MCF 10A (cell line): Measurements from ENCODE around the gene GRIK3. TPM values are rescaled to one million over a fixed set of nuclear protein-coding genes. Genes with fewer than 3 reads are reported as not detected.

Experiments used
- BruUV-seq: library from RNA; stranded (reverse); fragments of 400-500 nt; replicated peaks from 2 replicates; lab custom pipeline; 2021; lab: Mats Ljungman, UMichigan
- CTCF ChIA-PET: fragments of 300-600 bp; sonication (Branson Sonifier 250); formaldehyde crosslinking; extraction: SDS; loops from one replicate; lab custom pipeline; 2021; ENCODE audit warnings: antibody characterized with exemption, inconsistent platforms; lab: Yijun Ruan, JAX
- POLR2A ChIA-PET: fragments of 300-600, 350-650 bp; sonication (Branson Sonifier 250); formaldehyde crosslinking; extraction: SDS; loops from one replicate; lab custom pipeline; 2020; ENCODE audit warnings: antibody characterized with exemption, inconsistent platforms; lab: Yijun Ruan, JAX
- DNase-seq: peaks from one replicate; pipeline ENCODE4 v3.0.0-alpha.2; 2018; ENCODE audit not compliant: unreplicated experiment
- H3K27ac Mint-ChIP-seq: one replicate; pipeline ENCODE4 v1.8.0; 2022; ENCODE audit warnings: mild to moderate bottlenecking, low read depth, mixed read lengths; ENCODE audit not compliant: unreplicated experiment
- H3K27me3 Mint-ChIP-seq: one replicate; pipeline ENCODE4 v1.8.0; 2022; ENCODE audit warnings: mixed read lengths; ENCODE audit not compliant: insufficient read depth, unreplicated experiment
- H3K36me3 Mint-ChIP-seq: one replicate; pipeline ENCODE4 v1.8.0; 2022; ENCODE audit warnings: mild to moderate bottlenecking, moderate library complexity, mixed read lengths; ENCODE audit not compliant: insufficient read depth, unreplicated experiment
- H3K4me1 Mint-ChIP-seq: one replicate; pipeline ENCODE4 v1.8.0; 2022; ENCODE audit warnings: mixed read lengths; ENCODE audit not compliant: insufficient read depth, unreplicated experiment
- H3K4me3 Mint-ChIP-seq: one replicate; pipeline ENCODE4 v1.8.0; 2022; ENCODE audit warnings: mild to moderate bottlenecking, moderate library complexity, mixed read lengths; ENCODE audit not compliant: unreplicated experiment
- H3K9me3 Mint-ChIP-seq: one replicate; pipeline ENCODE4 v1.8.0; 2022; ENCODE audit warnings: mixed read lengths; ENCODE audit not compliant: unreplicated experiment
- intact Hi-C: fragments of 100-400 bp; cut with micrococcal nuclease; formaldehyde crosslinking; loops from 2 replicates; pipeline ENCODE4 v1.14.1; 2022
- total RNA-seq: library from RNA; stranded (reverse); gene quantifications from 2 replicates; pipeline ENCODE4 v1.2.3, GENCODE V29; 2022
- TF ChIP-seq, protein P1 (sequence below): fragments of 200-600 bp; IDR thresholded peaks from one replicate; pipeline ENCODE4 v1.8.0; 2022; ENCODE audit warnings: antibody characterized with exemption, mild to moderate bottlenecking; ENCODE audit not compliant: unreplicated experiment

GRIK3 gene
- total RNA-seq, 1 experiment from 2014 or later, result not detected

DNA sequence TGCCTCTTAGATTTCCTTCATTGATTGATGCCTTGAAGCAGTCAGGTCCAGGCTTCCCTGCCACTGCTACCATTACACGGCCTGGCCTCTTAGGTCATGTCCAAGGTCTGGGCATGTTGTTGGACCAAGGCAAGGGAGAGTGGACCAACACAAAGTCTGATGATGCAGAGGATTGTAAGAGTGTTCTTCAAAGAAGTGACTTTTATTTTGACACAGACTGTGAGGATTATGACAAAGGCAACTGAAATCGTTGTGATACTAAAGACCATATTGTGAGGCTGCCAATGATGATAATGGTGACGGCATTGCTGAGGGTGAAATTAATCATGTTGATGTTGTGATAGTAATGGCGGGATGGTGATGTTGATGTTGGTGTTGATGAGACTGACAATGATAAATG, 149.5 kb downstream of the GRIK3 start:
- H3K27me3 Mint-ChIP-seq, result no peaks in the 10 kb centered on the region
- no peak overlapping the region for H3K4me3 Mint-ChIP-seq
- no peak overlapping the region for H3K27ac Mint-ChIP-seq
- CTCF ChIA-PET, result no interaction called here
- H3K4me1 Mint-ChIP-seq, result no peaks in the 10 kb centered on the region
- peaks cover 23% of the 10 kb centered on the region for H3K9me3 Mint-ChIP-seq
- H3K36me3 Mint-ChIP-seq, result no peaks in the 10 kb centered on the region
- DNase-seq, result no peak
- TF ChIP-seq, protein P1, sequence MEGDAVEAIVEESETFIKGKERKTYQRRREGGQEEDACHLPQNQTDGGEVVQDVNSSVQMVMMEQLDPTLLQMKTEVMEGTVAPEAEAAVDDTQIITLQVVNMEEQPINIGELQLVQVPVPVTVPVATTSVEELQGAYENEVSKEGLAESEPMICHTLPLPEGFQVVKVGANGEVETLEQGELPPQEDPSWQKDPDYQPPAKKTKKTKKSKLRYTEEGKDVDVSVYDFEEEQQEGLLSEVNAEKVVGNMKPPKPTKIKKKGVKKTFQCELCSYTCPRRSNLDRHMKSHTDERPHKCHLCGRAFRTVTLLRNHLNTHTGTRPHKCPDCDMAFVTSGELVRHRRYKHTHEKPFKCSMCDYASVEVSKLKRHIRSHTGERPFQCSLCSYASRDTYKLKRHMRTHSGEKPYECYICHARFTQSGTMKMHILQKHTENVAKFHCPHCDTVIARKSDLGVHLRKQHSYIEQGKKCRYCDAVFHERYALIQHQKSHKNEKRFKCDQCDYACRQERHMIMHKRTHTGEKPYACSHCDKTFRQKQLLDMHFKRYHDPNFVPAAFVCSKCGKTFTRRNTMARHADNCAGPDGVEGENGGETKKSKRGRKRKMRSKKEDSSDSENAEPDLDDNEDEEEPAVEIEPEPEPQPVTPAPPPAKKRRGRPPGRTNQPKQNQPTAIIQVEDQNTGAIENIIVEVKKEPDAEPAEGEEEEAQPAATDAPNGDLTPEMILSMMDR, result no peak
- BruUV-seq, result no TSS peak
- POLR2A ChIA-PET, result no interaction called here
- intact Hi-C loops, result no loop called here

DNA sequence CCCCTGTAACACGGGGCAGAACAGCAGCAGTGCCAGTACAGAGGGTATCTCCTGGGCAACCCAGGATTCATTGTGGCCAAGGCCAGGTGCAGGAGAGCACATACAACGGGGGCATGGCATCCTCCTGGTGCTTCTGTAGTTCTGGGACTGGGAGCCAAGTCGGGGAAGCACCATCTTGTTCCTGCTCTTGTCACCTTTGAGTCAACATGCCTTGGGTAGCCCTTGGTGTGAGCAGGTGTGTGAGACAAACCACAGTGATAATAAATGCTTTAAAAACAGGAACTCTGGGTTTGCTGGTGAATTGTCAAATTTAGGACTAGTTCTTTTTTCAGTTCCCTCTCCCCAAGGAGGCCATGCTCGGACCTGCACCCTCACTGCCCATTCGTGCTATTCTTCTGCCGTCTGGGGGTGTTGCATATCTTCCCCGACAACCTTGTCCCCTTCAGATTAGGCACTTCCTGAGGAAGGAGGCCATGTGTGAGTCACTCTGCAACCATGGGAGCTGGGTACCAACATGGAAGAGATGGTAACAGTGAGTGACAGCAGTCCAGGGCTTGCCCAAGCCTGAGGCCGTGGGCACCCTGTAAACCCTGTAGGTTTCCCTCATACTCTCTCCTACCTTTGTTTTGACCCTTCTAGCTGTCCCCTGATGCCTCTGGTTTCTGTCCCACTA, 150.2 kb downstream of the GRIK3 start:
- DNase-seq, result no peak
- no peaks in the 10 kb centered on the region for H3K27me3 Mint-ChIP-seq
- H3K27ac Mint-ChIP-seq, result no peak overlapping the region
- TF ChIP-seq, protein P1, result no peak
- H3K9me3 Mint-ChIP-seq, result peaks cover 23% of the 10 kb centered on the region
- POLR2A ChIA-PET, result no interaction called here
- BruUV-seq, result no TSS peak
- no peaks in the 10 kb centered on the region for H3K4me1 Mint-ChIP-seq
- intact Hi-C loops, result no loop called here
- H3K36me3 Mint-ChIP-seq, result no peaks in the 10 kb centered on the region
- no peak overlapping the region for H3K4me3 Mint-ChIP-seq
- CTCF ChIA-PET, result no interaction called here

DNA sequence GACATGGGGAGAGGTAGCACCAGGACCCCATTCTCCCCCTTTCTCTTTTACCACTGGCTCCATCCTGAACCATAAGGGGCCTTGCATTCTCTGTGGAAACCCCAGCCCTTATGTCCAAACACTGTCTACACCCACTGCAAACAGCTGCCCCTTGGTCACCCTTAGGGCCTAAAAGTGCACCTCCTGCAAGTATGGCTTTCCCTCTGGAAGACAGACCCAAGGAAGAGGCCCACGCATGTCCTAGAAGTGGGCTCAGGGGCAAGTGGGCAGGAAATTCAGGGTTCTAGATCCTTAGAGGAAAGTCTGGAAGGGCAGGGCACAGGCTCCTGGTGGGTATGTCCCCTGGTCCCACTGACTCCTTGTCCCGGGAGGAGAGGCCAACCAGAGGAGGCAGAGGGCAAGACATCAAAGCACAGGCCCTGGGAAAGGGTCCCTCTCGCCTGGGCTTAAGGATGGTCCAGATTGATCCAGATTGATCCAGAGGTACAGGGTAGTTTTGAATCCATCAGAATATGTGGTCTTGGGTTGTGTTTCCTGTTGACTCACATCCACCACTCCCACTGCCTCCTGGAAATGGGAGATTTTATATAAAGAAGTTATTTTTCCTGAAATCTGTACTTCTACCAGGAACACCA, 150.9 kb downstream of the GRIK3 start:
- TF ChIP-seq, protein P1, result no peak
- Mint-ChIP-seq H3K27ac (no peak overlapping the region), H3K36me3 (no peaks in the 10 kb centered on the region), H3K4me1 (no peaks in the 10 kb centered on the region), H3K27me3 (no peaks in the 10 kb centered on the region), H3K9me3 (peaks cover 17% of the 10 kb centered on the region), H3K4me3 (no peak overlapping the region)
- intact Hi-C loops, result no loop called here
- ChIA-PET CTCF (no interaction called here), POLR2A (no interaction called here)
- no peak for DNase-seq
- BruUV-seq, result no TSS peak

DNA sequence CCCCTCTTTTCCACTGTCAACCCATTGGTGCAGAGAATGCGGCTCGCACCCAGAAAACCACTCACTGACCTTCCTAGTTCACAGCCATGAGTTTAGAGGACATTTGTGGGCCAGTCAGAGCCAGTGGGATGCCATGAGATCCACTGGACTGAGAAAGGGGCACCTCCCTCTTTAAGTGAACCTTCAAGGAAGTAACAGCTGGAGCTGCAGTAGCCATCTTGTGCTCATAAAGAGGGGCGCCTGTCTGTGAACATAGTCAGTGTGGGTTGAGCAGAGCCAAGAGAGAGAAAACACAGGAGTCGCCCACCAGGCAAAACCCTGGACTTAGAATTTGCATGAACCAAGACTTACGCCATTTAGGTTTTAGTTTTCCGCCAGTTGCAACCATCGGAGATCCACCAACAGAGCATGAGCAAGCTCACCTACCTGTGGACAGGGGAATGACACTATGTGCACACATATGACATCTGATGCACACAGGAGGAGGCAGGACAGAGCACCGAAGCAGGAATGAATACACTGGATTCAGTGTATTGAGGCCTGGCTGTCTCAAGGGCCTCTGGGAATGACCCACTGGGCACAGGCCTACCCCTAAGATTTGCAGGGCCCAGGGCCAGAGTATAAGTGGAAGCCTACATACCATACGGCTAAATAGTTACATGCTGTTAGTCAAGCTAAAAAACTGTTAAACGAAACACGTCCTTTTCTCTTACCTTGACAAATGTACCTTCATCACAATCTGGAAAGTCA, 151.6 kb downstream of the GRIK3 start:
- Mint-ChIP-seq H3K4me3 (no peak overlapping the region), H3K4me1 (no peaks in the 10 kb centered on the region), H3K36me3 (no peaks in the 10 kb centered on the region), H3K27ac (no peak overlapping the region), H3K9me3 (peaks cover 17% of the 10 kb centered on the region), H3K27me3 (no peaks in the 10 kb centered on the region)
- TF ChIP-seq, protein P1, result no peak
- ChIA-PET CTCF (no interaction called here), POLR2A (no interaction called here)
- no TSS peak for BruUV-seq
- intact Hi-C loops, result no loop called here
- no peak for DNase-seq
